Kidney (tissue), 14 donors: ENCODE measurements around the gene BTG4. TPM values are rescaled to one million over a fixed set of nuclear protein-coding genes. Genes with fewer than 3 reads are reported as not detected.
A peak's percentile ranks its signal among the peaks of the same experiment; 100 is the strongest.

ENCODE experiments used
- DNase-seq, 5 donors: peaks; one replicate each; pipeline ENCODE4 v3.0.0-alpha.2; 2013 to 2020
- FAIRE-seq: peaks from 2 replicates; lab custom pipeline; 2012; peaks lifted over from hg19 to GRCh38; lab: Jason Lieb, UNC
- H3K27ac ChIP-seq, 2 donors: one replicate each; pipeline ENCODE4 v1.7.0; 2013; ENCODE audit warnings: low read depth in 2 of 2, low read length in 2 of 2, inconsistent platforms in 1 of 2
- H3K27me3 ChIP-seq: one replicate; pipeline ENCODE4 v1.7.1; 2013; ENCODE audit warnings: low read length, inconsistent platforms; ENCODE audit not compliant: control insufficient read depth, insufficient read depth
- H3K36me3 ChIP-seq, 3 donors: one replicate each; pipeline versions ENCODE4 v1.7.0 to v1.7.1; 2013; ENCODE audit warnings: low read length in 3 of 3, control low read depth in 1 of 3, inconsistent platforms in 1 of 3; ENCODE audit not compliant: insufficient read depth in 3 of 3, control insufficient read depth in 2 of 3
- H3K4me1 ChIP-seq, 3 donors: one replicate each; pipeline versions ENCODE4 v1.7.0 to v1.7.1; 2013; ENCODE audit warnings: low read length in 3 of 3, inconsistent platforms in 1 of 3, low read depth in 1 of 3; ENCODE audit not compliant: control insufficient read depth in 2 of 3, insufficient read depth in 2 of 3
- H3K4me3 ChIP-seq, 3 donors: one replicate each; pipeline versions ENCODE4 v1.7.0 to v1.8.1; 2013; ENCODE audit warnings: low read length in 3 of 3, control low read depth in 1 of 3, inconsistent platforms in 1 of 3
- H3K9ac ChIP-seq, 3 donors: one replicate each; pipeline versions ENCODE4 v1.7.0 to v1.7.1; 2013; ENCODE audit warnings: low read length in 3 of 3, control low read depth in 1 of 3, inconsistent platforms in 1 of 3
- H3K9me3 ChIP-seq, 3 donors: one replicate each; pipeline versions ENCODE4 v1.7.0 to v1.7.1; 2013; ENCODE audit warnings: low read length in 3 of 3, control low read depth in 1 of 3, inconsistent platforms in 1 of 3; ENCODE audit not compliant: control insufficient read depth in 2 of 3, insufficient read depth in 1 of 3
- CTCF ChIP-seq: IDR thresholded peaks from 3 replicates; pipeline ENCODE4 v1.5.1; 2012; ENCODE audit warnings: mild to moderate bottlenecking, moderate library complexity, borderline replicate concordance; ENCODE audit not compliant: insufficient read depth; ENCODE audit errors: extremely low read depth
- intact Hi-C: fragments of 100-400 bp; cut with DNase I; formaldehyde crosslinking; loops from one replicate; pipeline ENCODE4 v1.11.1; 2022
- microRNA-seq: library from miRNA; unstranded; fragments of <30 nt; microRNA quantifications from one replicate; pipeline ENCODE4 v1.2.0, GENCODE V29; 2020
- polyA plus RNA-seq: library from polyadenylated mRNA; stranded (reverse); fragments of 350-450 nt; fragmentation: Illumina TruSeq; extraction: RNeasy Lipid Tissue Mini Kit (QIAGEN cat#74804); gene quantifications from one replicate; pipeline ENCODE4 v1.2.3, GENCODE V29; 2014; ENCODE audit warnings: low read depth, low replicate concordance; ENCODE audit not compliant: insufficient read depth
- total RNA-seq: library from RNA; stranded (reverse); fragmentation: NEBNext Ultra II Directional; extraction: Animal tissue kit (Norgen Biotek cat#: 25700); gene quantifications from one replicate; pipeline ENCODE4 v1.2.1, GENCODE V29; 2021
- donor health status: control.
- donor health status: control.
- donor health status: control.
- donor health status: control.
- donor health status: control.
- donor health status: DM: yes; HTN: yes; CAD: no.
- donor health status: Normal renal cell carcinoma (clear cell type).

The BTG4 gene
- total and polyA plus RNA-seq, 2 donors from 2014 or later = not detected

GRCh38 chr11:111446404-111447111 lies 65.6 kb downstream of the BTG4 start:
- Histone ChIP-seq H3K9ac (no peak overlapping the region), H3K9me3 (no peaks in the 10 kb centered on the region), H3K27me3 (no peaks in the 10 kb centered on the region), H3K36me3 (no peaks in the 10 kb centered on the region), H3K4me3 (no peak overlapping the region), H3K27ac (no peak overlapping the region), H3K4me1 (no peaks in the 10 kb centered on the region)
- FAIRE-seq (peak; percentile 85), DNase-seq (peak; percentile 84 to 96 (median 87))
- peak; percentile 93 for TF ChIP-seq CTCF
- intact Hi-C loops = no loop called here

GRCh38 chr11:111445586-111445985 lies 66.6 kb downstream of the BTG4 start:
- H3K27ac ChIP-seq = no peak overlapping the region
- no peak for TF ChIP-seq CTCF

More at GRCh38 chr11:111445586-111445985, 66.6 kb downstream of the BTG4 start:
- intact Hi-C loops = no loop called here
- Histone ChIP-seq H3K9me3 (no peaks in the 10 kb centered on the region), H3K27me3 (no peaks in the 10 kb centered on the region), H3K4me1 (peaks cover 0 to 2% (median 0%) of the 10 kb centered on the region in 3 donors), H3K4me3 (no peak overlapping the region), H3K9ac (no peak overlapping the region), H3K36me3 (no peaks in the 10 kb centered on the region)
- FAIRE-seq (no peak), DNase-seq (no peak)

Small RNAs within 50 kb of the gene (microRNA-seq; reads per million reads assigned to microRNA genes)
- gene MIR34B (8.1 reads per million, percentile 17 among the genes with 10 or more reads in this experiment), gene MIR34C (78.5 reads per million, percentile 48 among the genes with 10 or more reads in this experiment)

Other genes with a start within 250 kb of the BTG4 start
- gene POU2AF3, start 213.8 kb downstream of the BTG4 start, total RNA-seq = 4.3 TPM
- gene POU2AF3, start 213.8 kb downstream of the BTG4 start, polyA plus RNA-seq = 4.9 TPM
- gene POU2AF1, start 133.1 kb downstream of the BTG4 start, total RNA-seq = 18.5 TPM
- gene POU2AF1, start 133.1 kb downstream of the BTG4 start, polyA plus RNA-seq = 0.95 TPM
- not detected for gene HOATZ, start 2.4 kb upstream of the BTG4 start, total RNA-seq
- not detected for gene HOATZ, start 2.4 kb upstream of the BTG4 start, polyA plus RNA-seq
- 7.6 TPM for gene LAYN, start 28.3 kb upstream of the BTG4 start, total RNA-seq
- 4.8 TPM for gene LAYN, start 28.3 kb upstream of the BTG4 start, polyA plus RNA-seq
- gene SIK2, start 90.1 kb upstream of the BTG4 start, total RNA-seq = 40.1 TPM
- gene SIK2, start 90.1 kb upstream of the BTG4 start, polyA plus RNA-seq = 6.4 TPM